ENCODE results near the gene GPR149.

Gene GPR149

GRCh38 chr3:154307363-154307762, 122.6 kb downstream of the GPR149 start:
- no peak overlapping the region for H3K4me3 ChIP-seq (ENCODE audit: low read depth, low read length)
- in situ Hi-C loops (cut with HindIII; ENCODE audit: low sequenced_read_pairs), result no loop called here
- TF ChIP-seq, protein P1, sequence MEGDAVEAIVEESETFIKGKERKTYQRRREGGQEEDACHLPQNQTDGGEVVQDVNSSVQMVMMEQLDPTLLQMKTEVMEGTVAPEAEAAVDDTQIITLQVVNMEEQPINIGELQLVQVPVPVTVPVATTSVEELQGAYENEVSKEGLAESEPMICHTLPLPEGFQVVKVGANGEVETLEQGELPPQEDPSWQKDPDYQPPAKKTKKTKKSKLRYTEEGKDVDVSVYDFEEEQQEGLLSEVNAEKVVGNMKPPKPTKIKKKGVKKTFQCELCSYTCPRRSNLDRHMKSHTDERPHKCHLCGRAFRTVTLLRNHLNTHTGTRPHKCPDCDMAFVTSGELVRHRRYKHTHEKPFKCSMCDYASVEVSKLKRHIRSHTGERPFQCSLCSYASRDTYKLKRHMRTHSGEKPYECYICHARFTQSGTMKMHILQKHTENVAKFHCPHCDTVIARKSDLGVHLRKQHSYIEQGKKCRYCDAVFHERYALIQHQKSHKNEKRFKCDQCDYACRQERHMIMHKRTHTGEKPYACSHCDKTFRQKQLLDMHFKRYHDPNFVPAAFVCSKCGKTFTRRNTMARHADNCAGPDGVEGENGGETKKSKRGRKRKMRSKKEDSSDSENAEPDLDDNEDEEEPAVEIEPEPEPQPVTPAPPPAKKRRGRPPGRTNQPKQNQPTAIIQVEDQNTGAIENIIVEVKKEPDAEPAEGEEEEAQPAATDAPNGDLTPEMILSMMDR (IDR thresholded peaks at IDR 0.05; ENCODE audit: low read depth, low read length, missing control alignments), result no peak
- DNase-seq (ENCODE audit: low read depth), result no peak

DNA sequence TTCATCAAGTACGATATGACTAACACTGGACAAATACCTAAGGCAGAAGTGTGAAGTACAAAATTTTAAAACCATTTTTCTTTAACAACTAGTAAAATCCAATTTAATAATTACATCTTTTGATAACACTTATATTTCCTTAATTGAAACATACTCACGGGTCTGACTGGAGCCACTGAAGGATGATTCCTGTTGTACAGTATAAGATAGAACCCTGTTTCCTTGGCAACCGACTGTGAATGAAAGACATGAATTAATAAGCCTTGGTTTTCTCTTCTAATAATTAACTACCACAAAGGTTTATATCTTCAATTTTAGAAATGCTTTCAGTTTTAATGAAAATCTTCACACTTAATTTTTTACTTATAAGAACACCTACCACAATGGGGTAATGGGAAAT, 125.1 kb downstream of the GPR149 start:
- in situ Hi-C loops (cut with HindIII; ENCODE audit: low sequenced_read_pairs), result loop anchor here (5.0 kb wide), 1 partner anchor 38 kb away; no protein-coding TSS in a partner anchor
- H3K4me3 ChIP-seq (ENCODE audit: low read depth, low read length), result no peak overlapping the region
- TF ChIP-seq, protein P1 (IDR thresholded peaks at IDR 0.05; ENCODE audit: low read depth, low read length, missing control alignments), result no peak
- no peak for DNase-seq (ENCODE audit: low read depth)

- TF ChIP-seq, protein P1 (IDR thresholded peaks at IDR 0.05; ENCODE audit: low read depth, low read length, missing control alignments), result no peak
- DNase-seq (ENCODE audit: low read depth), result no peak
- no peak overlapping the region for H3K4me3 ChIP-seq (ENCODE audit: low read depth, low read length)
- in situ Hi-C loops (cut with HindIII; ENCODE audit: low sequenced_read_pairs), result loop anchor here (5.0 kb wide), 1 partner anchor 37 kb away; no protein-coding TSS in a partner anchor
Observed at GRCh38 chr3:154304116-154304786, 125.7 kb downstream of the GPR149 start.

GRCh38 chr3:154301561-154301960, 128.4 kb downstream of the GPR149 start:
- no peak for DNase-seq (ENCODE audit: low read depth)
- TF ChIP-seq, protein P1 (IDR thresholded peaks at IDR 0.05; ENCODE audit: low read depth, low read length, missing control alignments), result no peak
- in situ Hi-C loops (cut with HindIII; ENCODE audit: low sequenced_read_pairs), result loop anchor here (5.0 kb wide), 1 partner anchor 34 kb away; no protein-coding TSS in a partner anchor
- H3K4me3 ChIP-seq (ENCODE audit: low read depth, low read length), result no peak overlapping the region

- in situ Hi-C loops (cut with HindIII; ENCODE audit: low sequenced_read_pairs), result no loop called here
- no peak for DNase-seq (ENCODE audit: low read depth)
- TF ChIP-seq, protein P1 (IDR thresholded peaks at IDR 0.05; ENCODE audit: low read depth, low read length, missing control alignments), result no peak
- no peak overlapping the region for H3K4me3 ChIP-seq (ENCODE audit: low read depth, low read length)
Observed at GRCh38 chr3:154294016-154294415, 136.0 kb downstream of the GPR149 start.

- in situ Hi-C loops (cut with HindIII; ENCODE audit: low sequenced_read_pairs), result no loop called here
- TF ChIP-seq, protein P1 (IDR thresholded peaks at IDR 0.05; ENCODE audit: low read depth, low read length, missing control alignments), result no peak
- no peak for DNase-seq (ENCODE audit: low read depth)
Observed at GRCh38 chr3:154290187-154290586, 139.8 kb downstream of the GPR149 start.

More at GRCh38 chr3:154290187-154290586, 139.8 kb downstream of the GPR149 start:
- H3K4me3 ChIP-seq (ENCODE audit: low read depth, low read length), result no peak overlapping the region
